Bronchial epithelial cell (primary cell): ENCODE measurements around the gene CHI3L2. TPM values are rescaled to one million over a fixed set of nuclear protein-coding genes. Genes with fewer than 3 reads are reported as not detected.

Experiments used
- DNase-seq: peaks from one replicate; pipeline ENCODE4 v3.0.0-alpha.2; 2010; ENCODE audit warnings: low read depth
- FAIRE-seq: peaks from 2 replicates; lab custom pipeline; 2011; peaks lifted over from hg19 to GRCh38; lab: Jason Lieb, UNC
- H3K27me3 ChIP-seq: 2 replicates; pipeline ENCODE4 v1.5.1; 2011; ENCODE audit warnings: low read length; ENCODE audit not compliant: control insufficient read depth, insufficient read depth
- H3K36me3 ChIP-seq: 2 replicates; pipeline ENCODE4 v1.5.1; 2011; ENCODE audit warnings: low read length; ENCODE audit not compliant: control insufficient read depth, insufficient read depth
- H3K4me3 ChIP-seq: 2 replicates; pipeline ENCODE4 v1.5.1; 2011; ENCODE audit warnings: mild to moderate bottlenecking, low read depth, low read length, control low read depth
- CTCF ChIP-seq: IDR thresholded peaks from 2 replicates; pipeline ENCODE4 v1.5.1; 2011; ENCODE audit warnings: mild to moderate bottlenecking, moderate library complexity, low read length, control low read depth, inconsistent platforms; ENCODE audit not compliant: insufficient read depth, severe bottlenecking
- total RNA-seq: library from RNA; depleted of rRNA; stranded (reverse); fragments of >200 nt; gene quantifications from 2 replicates; pipeline ENCODE4 v1.2.1, GENCODE V29; 2014

CHI3L2 gene
- total RNA-seq, 1 donor from 2014 or later = not detected

- H3K4me3 ChIP-seq = no peak overlapping the region
- DNase-seq = no peak
- no peak for TF ChIP-seq CTCF
- peaks cover 9% of the 10 kb centered on the region for H3K27me3 ChIP-seq
- no peak for FAIRE-seq
- H3K36me3 ChIP-seq = no peaks in the 10 kb centered on the region
These were observed 43.9 kb downstream of the CHI3L2 start for GRCh38 chr1:111271464-111271801.

GRCh38 chr1:111272081-111272480, 44.6 kb downstream of the CHI3L2 start:
- DNase-seq (no peak), FAIRE-seq (no peak)
- TF ChIP-seq CTCF = no peak
- peaks cover 9% of the 10 kb centered on the region for H3K27me3 ChIP-seq
- H3K4me3 ChIP-seq = no peak overlapping the region
- H3K36me3 ChIP-seq = no peaks in the 10 kb centered on the region

GRCh38 chr1:111274653-111275052, 47.1 kb downstream of the CHI3L2 start:
- TF ChIP-seq CTCF = no peak
- DNase-seq (no peak), FAIRE-seq (no peak)
- no peak overlapping the region for H3K4me3 ChIP-seq
- peaks cover 9% of the 10 kb centered on the region for H3K27me3 ChIP-seq
- no peaks in the 10 kb centered on the region for H3K36me3 ChIP-seq

- H3K36me3 ChIP-seq = no peaks in the 10 kb centered on the region
- no peak for FAIRE-seq
- TF ChIP-seq CTCF = no peak
- DNase-seq = peak; percentile 77
- peaks cover 9% of the 10 kb centered on the region for H3K27me3 ChIP-seq
- no peak overlapping the region for H3K4me3 ChIP-seq
These were observed 47.6 kb downstream of the CHI3L2 start for GRCh38 chr1:111275079-111275478.

GRCh38 chr1:111275780-111276433, 48.4 kb downstream of the CHI3L2 start:
- Histone ChIP-seq H3K36me3 (no peaks in the 10 kb centered on the region), H3K4me3 (no peak overlapping the region), H3K27me3 (peaks cover 5% of the 10 kb centered on the region)
- FAIRE-seq (no peak), DNase-seq (peak; percentile 40)
- TF ChIP-seq CTCF = no peak

- H3K4me3 ChIP-seq = no peak overlapping the region
- FAIRE-seq (no peak), DNase-seq (no peak)
- H3K27me3 ChIP-seq = no peaks in the 10 kb centered on the region
- TF ChIP-seq CTCF = no peak
- no peaks in the 10 kb centered on the region for H3K36me3 ChIP-seq
These were observed 51.6 kb downstream of the CHI3L2 start for GRCh38 chr1:111279144-111279543.
